ENCODE measurements around the gene YPEL3. TPM values are rescaled to one million over a fixed set of nuclear protein-coding genes. Genes with fewer than 3 reads are reported as not detected.

Gene YPEL3
- total RNA-seq, 1 donor = 63.6 TPM

GRCh38 chr16:30053376-30054015 lies 42.5 kb downstream of the YPEL3 start:
- no peak for DNase-seq (ENCODE audit: low read depth in 2 of 3, low spot score in 2 of 3)

- DNase-seq (ENCODE audit: low read depth in 2 of 3, low spot score in 2 of 3) = peak; percentile 77 to 85 (median 82)
These were observed 43.2 kb downstream of the YPEL3 start for GRCh38 chr16:30052671-30053372.

GRCh38 chr16:30051518-30051917 lies 44.5 kb downstream of the YPEL3 start:
- no peak for DNase-seq (ENCODE audit: low read depth in 2 of 3, low spot score in 2 of 3)

- DNase-seq (ENCODE audit: low read depth in 2 of 3, low spot score in 2 of 3) = no peak
These were observed 46.1 kb downstream of the YPEL3 start for GRCh38 chr16:30049871-30050270.

- DNase-seq (ENCODE audit: low read depth in 2 of 3, low spot score in 2 of 3) = no peak
These were observed 49.4 kb downstream of the YPEL3 start for GRCh38 chr16:30046588-30046987.

- no peak for DNase-seq (ENCODE audit: low read depth in 2 of 3, low spot score in 2 of 3)
These were observed 49.8 kb downstream of the YPEL3 start for GRCh38 chr16:30046178-30046577.

Other genes with a start within 250 kb of the YPEL3 start
- gene CDIPT, start 233.0 kb downstream of the YPEL3 start, total RNA-seq = 106 TPM
- 1.3 TPM for gene SEZ6L2, start 196.7 kb downstream of the YPEL3 start, total RNA-seq
- gene ASPHD1, start 195.7 kb downstream of the YPEL3 start, total RNA-seq = 0.27 TPM
- 11.3 TPM for gene KCTD13, start 170.0 kb downstream of the YPEL3 start, total RNA-seq
- gene TMEM219, start 134.1 kb downstream of the YPEL3 start, total RNA-seq = 64.6 TPM
- 29.1 TPM for gene TAOK2, start 122.3 kb downstream of the YPEL3 start, total RNA-seq
- gene HIRIP3, start 100.6 kb downstream of the YPEL3 start, total RNA-seq = 9.4 TPM
- 21.8 TPM for gene INO80E, start 100.0 kb downstream of the YPEL3 start, total RNA-seq
- 1.1 TPM for gene DOC2A, start 85.2 kb downstream of the YPEL3 start, total RNA-seq
- not detected for gene C16orf92, start 73.0 kb downstream of the YPEL3 start, total RNA-seq
- gene TLCD3B, start 64.9 kb downstream of the YPEL3 start, total RNA-seq = 0.54 TPM
- gene ALDOA, start 30.5 kb downstream of the YPEL3 start, total RNA-seq = 666 TPM
- 215 TPM for gene PPP4C, start 20.2 kb downstream of the YPEL3 start, total RNA-seq
- gene TBX6, start 4.3 kb downstream of the YPEL3 start, total RNA-seq = 2.2 TPM
- 1.1 TPM for gene GDPD3, start 17.3 kb upstream of the YPEL3 start, total RNA-seq
- gene MAPK3, start 27.0 kb upstream of the YPEL3 start, total RNA-seq = 46.9 TPM
- gene CORO1A, start 87.4 kb upstream of the YPEL3 start, total RNA-seq = 246 TPM
- 49.8 TPM for gene BOLA2B, start 97.5 kb upstream of the YPEL3 start, total RNA-seq
- gene SLX1A, start 97.7 kb upstream of the YPEL3 start, total RNA-seq = 59.2 TPM
- gene SULT1A3, start 103.0 kb upstream of the YPEL3 start, total RNA-seq = 12.1 TPM
- gene NPIPB13, start 152.3 kb upstream of the YPEL3 start, total RNA-seq = 1.9 TPM

All from hematopoietic multipotent progenitor cell (in vitro differentiated cells).